NCI-H1436 (cell line): Measurements from ENCODE around the gene EFCAB11.
A peak's percentile ranks its signal among the peaks of the same experiment; 100 is the strongest.

Experiments used
- DNase-seq: peaks from one replicate; lab custom pipeline; 2025; lab: John Stamatoyannopoulos, UW

EFCAB11 gene, protein sequence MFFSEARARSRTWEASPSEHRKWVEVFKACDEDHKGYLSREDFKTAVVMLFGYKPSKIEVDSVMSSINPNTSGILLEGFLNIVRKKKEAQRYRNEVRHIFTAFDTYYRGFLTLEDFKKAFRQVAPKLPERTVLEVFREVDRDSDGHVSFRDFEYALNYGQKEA

DNA sequence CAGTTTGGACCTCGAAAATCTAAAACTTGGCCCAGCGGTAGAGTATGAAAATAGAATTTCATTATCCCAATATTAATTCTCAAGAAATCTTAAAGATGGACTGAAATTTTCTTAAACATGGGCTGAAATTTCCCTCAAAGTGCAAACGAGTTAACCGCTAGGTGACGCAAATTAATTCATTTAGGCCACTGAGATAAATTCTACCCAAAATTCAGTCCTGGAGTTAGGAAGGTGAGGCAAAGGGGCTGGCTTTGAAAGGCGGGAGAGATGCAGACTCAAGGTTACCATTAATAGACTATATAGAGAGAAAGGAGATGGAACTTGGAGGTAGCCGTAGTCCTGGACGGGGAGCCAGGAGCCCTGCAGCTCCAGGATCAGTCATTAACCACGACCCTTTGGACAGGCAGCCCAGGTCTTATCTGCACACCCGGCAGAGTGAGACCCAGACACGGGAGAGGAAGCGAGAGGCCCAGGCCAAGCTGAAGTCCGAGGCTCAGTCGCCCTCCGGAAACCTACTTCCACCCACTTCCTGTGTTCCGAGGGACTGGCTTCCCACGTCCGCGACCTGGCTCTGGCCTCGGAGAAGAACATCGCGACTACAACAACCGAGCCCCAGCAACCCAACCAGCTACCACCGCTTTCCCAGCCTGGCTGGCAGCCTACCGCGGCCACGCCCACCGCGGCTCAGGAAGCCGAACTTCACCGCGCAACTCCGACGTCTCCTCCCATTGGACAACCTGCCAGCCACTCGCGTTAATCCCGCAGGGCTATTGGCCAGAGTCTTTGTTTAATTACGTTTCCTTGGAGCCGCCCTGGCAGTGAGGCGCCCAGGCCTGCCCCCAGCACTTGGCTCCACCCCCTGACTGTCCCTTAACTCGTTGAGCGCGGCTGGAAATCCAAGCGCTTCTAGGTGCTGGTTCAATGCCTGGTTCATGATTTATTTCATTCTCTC is at the start of gene EFCAB11:
Gene EFCAB11 (minus strand): TSS at position 661 of the 952 bp plus-strand sequence. CDS start 70 bp downstream, at position 591.
- DNase-seq, result peak; percentile 98

DNA sequence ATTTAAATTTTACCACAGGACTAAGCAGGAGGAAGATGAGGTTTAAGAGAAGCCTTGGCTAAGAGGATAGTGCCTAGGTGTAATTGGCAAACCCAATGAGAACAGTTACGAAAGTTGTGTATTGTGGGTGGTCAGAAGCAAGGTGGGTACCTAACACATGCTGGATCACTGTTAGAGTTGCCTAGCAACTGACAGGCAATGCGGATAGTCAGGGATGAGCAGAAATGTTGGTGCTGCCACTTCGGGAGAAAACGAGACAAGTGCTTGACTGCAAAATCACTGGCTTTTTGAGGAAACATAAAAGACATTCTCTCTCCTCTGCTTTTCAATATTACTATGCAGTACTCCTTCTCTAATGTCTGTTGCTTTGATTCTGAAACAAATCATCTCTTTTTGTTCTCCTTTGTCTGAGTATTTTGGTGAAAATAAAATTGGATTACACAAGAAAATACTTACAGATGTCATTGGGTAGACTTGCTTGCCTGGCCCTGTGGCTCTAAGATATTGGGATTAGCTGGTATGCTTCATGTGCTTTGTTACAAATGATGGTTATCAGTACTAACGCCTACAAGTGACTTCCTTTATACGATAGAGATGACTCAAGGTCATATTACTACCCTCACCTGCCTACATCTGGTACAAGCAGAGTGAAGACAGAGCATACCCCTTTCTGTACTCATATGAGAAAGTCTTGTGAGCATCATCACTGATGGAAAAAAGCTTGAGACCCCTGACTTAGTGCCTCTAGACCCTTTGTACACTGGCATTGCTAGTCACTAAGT is 49.2 kb upstream of the EFCAB11 start:
- no peak for DNase-seq

DNA sequence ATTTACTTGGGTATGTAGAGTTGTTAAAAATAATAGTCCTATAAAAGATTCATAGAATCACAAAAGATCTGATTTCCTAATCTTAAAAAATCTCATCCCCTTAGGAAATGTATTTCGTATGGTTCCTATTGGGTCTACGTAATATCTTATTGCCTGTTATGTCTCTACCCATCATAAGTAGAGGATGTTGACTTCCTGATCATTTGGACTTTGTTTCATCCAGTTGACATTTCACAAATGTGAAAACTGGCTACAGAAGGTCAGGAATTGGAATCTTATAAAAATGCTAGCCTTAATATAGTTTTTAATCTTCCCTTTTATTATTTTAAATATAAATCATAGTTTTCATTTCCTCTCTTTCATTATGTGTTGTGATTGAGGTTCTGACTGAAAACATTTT is 46.4 kb upstream of the EFCAB11 start:
- no peak for DNase-seq

DNA sequence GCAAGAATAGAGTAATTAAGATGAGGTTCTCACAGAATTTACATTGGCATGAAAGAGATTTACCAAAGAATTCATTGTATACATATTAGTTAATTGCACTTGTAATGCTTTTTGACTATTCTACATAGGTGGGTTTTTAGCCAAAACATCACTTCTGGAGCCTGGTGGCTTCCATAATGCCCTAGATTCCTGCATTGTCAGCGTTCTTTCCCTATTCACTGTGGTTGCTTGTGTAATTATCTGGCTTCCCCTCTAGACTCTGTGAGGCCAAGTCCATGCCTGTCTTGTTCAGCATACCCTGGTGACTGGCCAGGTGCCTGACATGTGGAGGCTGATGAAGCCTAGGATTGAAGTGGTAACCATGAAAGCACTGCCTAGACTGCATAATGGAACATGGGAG is 42.4 kb upstream of the EFCAB11 start:
- no peak for DNase-seq

DNA sequence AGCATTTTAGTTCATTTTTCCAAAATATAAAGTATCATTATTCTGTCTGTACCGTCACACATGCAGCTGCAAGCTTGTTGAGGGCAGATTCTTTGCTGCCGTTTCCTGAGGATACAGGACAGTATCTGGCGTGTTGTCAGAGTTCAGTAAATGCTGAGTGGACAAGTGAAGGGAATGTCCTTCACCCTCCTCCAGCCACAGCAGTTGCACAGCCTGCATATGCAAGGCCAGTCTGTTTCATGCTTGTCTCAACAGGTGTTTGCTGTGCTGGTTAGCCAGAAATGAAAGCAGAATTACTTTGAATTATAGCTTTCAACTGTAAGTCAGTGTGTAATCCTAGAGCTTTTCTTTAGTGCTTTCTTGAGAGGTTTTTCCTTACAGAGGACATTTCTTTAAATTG is 37.7 kb upstream of the EFCAB11 start:
- no peak for DNase-seq

DNA sequence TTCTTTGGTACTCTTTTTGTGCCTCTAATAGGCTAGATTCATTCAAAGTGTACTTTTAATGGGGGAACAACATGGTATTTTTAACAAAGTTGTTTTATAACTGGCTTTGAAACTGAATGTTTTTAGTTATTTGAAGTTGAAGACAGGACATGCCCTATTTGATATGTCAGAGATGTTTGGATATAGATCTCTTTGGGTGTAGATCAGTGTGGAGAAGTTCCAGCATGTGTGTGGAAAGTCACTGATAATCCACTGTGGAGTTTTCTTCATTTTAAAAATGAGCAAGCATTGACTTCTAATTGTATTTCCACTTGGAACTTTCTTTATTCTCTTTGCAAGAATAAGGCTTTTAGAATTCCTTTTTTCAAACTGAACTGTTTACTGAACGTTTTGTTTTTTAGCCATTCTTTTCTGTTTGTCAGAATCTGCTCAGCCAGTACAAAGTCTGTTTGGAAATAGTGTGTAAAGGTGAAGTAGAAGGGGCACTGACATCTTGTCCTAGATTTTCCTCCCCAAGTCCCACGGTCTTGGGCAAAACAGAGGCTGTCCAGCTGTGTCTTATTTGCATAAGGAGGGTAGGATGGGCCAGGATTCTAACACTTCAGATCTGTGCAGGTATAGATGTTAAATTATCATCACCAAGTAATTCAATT is 36.2 kb upstream of the EFCAB11 start:
- no peak for DNase-seq

DNA sequence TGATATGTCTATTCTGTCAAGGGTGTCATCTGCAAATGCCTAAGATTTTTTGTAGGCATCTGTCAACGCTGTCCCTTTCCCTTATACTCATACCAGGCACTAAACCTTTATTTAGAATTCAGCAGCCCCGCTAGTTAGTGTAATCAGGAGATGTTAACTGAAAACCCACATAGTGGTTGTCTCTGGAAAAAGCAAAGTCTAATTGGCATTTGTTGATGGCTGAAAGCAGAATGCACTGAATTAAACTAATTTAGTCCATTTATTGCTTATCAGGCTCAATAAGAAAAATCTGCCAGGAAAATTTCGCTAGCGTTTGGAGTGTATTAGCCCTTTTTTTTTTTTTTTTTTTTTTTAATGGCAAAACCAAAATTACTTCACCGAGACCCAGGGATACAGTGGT is 35.7 kb upstream of the EFCAB11 start:
- DNase-seq, result no peak

DNA sequence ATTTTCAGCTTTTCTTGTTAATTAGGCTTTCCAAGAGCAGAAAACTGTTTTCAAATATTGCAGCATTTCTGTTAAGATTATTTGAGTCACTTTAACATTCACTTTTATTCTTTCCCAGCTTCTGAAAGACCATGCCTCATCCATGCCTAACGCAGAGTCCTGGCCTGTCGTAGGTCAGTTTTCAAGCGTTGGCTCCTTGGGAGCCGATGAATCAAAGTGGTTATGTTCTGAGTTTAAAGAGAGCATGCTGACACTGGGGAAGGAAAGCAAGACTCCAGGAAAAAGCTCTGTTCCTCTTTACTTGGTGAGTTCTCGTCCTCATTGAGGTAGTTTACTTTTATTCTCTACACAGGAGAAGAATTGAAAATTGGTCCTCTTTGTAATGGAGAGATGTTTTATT is 34.3 kb upstream of the EFCAB11 start:
- DNase-seq, result no peak

DNA sequence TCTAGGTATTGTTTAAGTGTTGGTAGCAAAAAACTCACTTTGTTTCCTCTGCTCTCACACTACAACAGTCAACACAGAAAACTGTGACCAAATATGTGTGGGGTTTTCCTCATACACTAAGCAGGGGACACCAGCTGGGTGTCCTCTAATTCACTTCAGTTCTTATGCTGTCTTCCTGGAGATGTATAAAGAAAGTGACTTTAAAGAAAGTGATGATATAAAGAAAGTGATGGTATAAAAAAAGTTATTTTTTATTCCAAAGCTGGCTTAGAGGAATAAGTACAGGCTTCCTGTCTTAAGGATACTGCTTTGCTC is 32.6 kb upstream of the EFCAB11 start:
- DNase-seq, result no peak

DNA sequence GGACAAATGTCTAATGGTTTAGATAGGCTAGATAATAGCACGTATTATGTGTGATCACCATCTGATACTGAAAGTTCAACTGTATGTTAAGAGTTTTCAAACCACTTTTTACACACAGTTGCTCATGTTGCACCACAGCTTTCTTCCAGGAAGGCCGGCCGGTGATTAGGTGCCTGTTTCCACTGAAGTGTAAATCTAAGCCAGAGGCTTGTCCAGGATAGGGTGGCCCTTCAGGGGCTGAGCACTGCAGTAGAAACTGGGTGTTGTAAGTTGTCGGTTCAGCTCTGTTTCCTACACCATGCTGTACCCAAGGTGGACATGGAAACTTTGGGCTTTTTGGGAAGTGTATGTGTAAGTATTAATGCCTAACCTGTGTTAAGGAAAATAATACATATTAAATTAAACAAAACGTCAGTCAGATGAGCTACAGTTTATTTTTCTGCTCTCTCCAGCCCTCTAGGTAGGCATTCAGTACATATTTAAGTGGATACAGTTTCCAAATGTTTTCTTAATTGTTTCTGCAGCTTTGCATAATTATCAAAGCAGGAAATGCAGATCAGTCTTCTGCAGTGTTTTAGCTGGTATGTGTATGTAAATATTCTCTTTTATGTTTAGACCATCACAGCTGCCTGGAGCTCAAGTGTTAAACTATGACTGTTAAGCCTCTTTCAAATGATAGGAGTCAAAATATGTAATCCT is 32.1 kb upstream of the EFCAB11 start:
- DNase-seq, result no peak

DNA sequence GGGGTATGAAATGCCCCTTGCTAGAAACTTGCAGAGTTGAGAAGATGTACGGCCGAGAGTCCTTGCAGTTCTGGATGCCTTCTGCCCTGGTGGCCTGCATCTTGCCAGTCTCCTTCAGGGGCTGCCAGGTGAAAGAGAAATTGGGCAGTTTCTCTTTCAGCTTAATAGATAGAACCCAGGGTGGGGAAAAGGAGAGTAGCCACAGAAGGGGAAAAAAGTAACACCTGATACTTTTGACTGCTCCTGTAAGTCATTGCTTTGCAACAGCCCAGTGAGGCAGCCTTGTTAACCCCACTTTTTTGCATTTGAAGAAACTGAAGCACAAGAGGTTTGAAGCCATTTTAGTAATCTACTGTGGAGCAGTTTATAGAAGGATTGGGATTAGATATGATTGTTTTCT is 28.8 kb upstream of the EFCAB11 start:
- DNase-seq, result no peak

DNA sequence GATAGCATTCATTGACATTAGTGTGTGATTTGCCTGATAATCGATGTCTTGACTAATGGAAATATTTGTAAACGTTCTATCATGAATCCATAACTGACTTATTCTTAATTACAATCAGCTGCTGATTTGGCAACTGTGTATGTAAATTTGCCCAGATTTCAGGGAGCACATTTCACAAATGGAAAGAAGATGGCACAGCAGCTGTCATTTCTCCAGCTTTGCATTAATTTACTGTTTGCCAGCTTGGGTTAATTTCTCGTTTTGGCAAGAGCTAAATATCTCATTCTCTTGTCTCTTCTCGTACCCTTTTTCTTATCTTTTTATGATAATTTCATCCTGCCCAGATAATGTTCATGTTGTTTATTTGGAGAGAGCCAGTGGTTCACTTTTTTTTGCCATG is 24.1 kb upstream of the EFCAB11 start:
- no peak for DNase-seq

DNA sequence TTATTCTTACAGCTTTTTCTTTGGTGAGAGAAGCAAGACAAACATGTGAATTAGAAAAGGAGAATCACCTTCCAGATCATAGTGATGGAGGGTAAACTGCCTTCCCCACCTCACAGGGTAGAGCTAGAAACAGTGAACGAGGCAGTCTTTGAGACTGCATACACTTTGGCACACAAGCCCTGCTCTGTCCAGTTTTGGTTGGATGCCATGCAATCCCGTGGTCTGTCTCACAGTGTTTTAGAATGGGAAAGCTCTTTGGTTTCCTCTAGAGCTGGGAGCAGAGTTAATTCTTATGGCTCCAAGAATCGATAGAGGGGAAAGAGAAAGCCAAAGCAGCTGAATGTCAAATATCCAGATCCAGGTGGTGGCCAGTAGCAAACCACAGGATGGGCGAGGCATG is 23.1 kb upstream of the EFCAB11 start:
- no peak for DNase-seq

DNA sequence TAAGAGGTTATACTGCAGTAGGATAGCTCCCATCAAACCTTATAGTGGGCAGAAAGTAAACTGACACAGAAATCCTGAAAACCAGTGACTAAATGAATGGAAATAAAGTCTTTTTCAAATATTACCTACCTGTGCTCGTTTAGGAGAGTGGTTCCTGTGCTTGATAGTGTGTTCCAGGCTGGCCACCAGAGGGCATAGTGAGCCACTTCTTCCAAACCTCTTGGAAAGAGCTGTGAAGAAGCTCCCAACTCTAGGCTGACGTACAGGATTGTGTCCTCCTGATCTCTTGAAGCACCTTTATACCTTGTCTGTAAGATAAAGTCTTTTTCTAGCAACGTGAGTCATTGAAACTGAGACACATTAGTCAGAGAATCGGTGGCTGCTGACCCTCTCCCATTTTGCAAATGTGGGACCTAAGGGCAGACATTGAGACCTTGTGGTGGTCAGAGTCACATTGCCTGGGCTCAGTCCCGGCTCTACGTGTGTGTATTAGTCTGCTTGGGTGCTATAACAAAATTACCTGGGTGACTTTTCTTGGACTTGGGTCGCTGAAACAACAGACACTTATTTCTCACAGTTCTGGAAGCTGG is 18.8 kb upstream of the EFCAB11 start:
- DNase-seq, result peak; percentile 34

DNA sequence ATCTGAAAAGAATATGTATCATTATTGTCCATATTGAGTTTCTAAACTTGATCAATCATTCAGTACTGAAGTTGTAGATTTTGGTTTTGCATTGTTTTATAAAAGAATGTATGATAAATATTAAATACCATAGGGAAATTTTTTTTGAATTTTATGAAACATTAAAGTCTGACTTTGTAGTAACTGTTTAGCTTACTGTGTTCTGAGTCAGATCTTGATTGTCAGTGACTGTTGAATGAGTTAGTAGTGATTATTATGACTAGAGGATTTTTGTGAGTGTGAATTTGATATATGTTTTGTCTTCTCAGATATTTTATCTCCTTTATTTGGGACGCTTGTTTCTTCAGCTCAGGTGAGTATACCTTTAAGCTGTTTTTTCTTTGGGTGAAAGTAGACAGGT is 11.3 kb upstream of the EFCAB11 start:
- DNase-seq, result no peak

DNA sequence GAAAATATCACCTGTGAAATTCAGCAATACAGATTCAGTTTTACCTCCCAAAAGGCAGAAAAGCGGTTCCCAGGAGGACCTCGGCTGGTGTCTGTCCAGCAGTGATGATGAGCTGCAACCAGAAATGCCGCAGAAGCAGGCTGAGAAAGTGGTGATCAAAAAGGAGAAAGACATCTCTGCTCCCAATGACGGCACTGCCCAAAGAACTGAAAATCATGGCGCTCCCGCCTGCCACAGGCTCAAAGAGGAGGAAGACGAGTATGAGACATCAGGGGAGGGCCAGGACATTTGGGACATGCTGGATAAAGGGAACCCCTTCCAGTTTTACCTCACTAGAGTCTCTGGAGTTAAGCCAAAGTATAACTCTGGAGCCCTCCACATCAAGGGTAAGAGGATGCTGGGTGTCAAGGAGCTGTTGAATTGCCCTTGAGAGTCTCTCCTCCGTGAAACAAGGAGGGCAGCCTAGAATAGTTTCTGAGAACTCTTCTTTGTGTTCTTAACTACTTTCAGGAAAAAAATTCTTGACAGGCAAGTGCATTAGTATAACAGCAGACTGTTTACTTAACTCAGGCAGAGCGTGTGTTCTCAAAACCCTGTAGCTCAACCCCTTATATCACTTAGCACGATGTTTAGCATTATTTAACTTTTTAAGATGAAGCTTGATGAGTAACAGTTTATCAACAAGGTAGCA is 8.9 kb upstream of the EFCAB11 start:
- DNase-seq, result no peak

DNA sequence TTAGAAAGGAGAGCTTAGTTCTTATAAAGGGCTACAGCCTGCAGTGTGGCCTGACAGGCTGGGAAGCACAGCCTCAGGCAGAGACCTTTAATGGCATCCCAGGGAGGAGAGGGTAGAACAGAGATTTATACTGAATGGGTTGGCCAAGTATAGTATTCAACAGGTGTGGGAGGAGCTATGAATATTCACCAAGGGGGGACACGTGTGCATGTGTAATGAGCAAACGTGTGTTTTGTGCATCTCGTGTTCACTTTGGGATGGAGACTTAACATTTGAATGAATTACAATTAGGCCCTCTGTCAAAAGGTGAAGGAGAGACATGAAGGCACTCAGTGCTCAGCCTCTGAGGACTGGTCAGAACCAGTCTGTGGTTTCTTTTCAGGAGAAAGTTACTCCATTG is 6.4 kb upstream of the EFCAB11 start:
- DNase-seq, result no peak

DNA sequence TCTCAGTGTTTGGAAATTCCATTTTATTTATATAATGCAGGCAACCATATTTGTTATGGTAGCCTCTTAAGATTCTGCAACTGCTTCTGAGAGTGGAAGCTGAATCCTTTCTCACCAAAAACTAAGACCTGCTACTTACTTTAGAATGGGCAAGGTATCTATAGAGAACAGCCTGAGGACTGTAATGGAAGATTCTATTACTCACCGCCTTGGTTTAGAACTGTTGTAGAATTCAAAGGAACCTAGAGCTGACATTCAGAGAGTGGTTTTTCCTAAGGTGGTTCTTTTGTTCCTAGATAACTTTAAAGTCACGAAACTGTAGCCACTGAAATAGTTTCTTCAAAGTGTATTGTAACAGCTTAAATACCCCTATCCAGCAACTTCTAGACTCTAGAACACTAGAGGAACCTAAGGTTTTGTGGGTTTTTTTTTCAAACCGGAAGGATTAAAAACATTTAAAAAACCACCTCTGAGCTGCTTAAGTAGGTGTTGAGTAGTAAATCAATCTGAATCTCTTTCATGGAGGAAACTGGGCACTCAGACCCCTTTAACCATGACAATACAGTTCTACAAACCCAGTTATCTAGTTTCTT is 5.4 kb upstream of the EFCAB11 start:
- no peak for DNase-seq

DNA sequence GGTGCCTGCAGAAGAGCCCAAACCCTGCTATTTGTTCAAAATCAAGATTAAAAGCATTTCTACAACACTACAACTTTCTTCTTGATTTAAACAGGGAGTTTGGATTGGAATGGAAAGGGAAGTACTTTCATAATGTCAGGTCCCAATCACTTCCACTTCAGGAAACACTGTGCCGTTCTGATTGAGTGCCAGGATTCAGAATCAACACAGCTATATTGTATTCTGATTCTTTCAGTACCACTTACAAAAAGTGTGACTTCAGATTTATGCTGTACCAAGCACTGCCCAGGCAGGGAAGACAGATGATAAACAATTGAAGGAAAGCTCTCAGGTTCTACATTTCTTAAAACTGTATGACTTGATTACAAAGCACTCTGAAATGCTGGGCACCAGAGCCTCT is 4.4 kb upstream of the EFCAB11 start:
- no peak for DNase-seq

DNA sequence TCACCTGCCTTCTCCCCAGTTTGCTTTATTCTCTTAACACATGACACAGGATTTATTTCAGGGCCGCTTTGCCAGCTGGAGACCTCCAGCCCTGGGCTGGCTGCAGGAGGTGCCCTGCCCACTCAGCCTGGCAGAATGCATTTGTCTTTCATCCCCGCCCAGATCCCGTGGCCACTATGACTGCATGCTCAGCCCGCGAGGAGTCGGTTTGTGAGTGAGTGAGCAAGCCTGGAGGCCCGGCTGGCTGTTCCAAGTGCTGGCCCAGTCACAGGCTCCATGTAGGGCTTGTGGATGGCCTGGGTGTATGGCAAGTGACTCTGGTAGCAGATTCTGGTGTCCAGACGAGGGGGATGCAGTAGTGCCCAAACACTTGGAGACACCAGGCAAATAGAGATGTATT is 3.3 kb upstream of the EFCAB11 start:
- DNase-seq, result no peak
